T-helper 17 cell (primary cell): ENCODE measurements around the gene GIGYF2. TPM values are rescaled to one million over a fixed set of nuclear protein-coding genes. Genes with fewer than 3 reads are reported as not detected.
A peak's percentile ranks its signal among the peaks of the same experiment; 100 is the strongest.

Experiments
- ATAC-seq: fragments of 150-1000 bp; cut with Tn5 transposase; 2 replicates; pipeline ENCODE4 v1.10.0; 2021; ENCODE audit warnings: mild to moderate bottlenecking, moderate library complexity
- DNase-seq, 3 donors: peaks; one replicate each; pipeline versions ENCODE4 v3.0.0 to v3.0.0-alpha.2; 2020 to 2021
- H3K9me3 ChIP-seq: one replicate; pipeline ENCODE4 v1.7.0; 2013; ENCODE audit warnings: low read length, mild to moderate bottlenecking; ENCODE audit not compliant: control insufficient read depth, poor library complexity, severe bottlenecking
- H3K27ac Mint-ChIP-seq: one replicate; pipeline ENCODE4 v1.8.0; 2022; ENCODE audit warnings: mild to moderate bottlenecking, moderate library complexity, mixed read lengths
- H3K27me3 Mint-ChIP-seq: one replicate; pipeline ENCODE4 v1.8.0; 2022; ENCODE audit warnings: mixed read lengths
- H3K36me3 Mint-ChIP-seq: one replicate; pipeline ENCODE4 v1.8.0; 2022; ENCODE audit warnings: low read depth, mixed read lengths
- H3K4me1 Mint-ChIP-seq: one replicate; pipeline ENCODE4 v1.8.0; 2022; ENCODE audit warnings: mild to moderate bottlenecking, mixed read lengths
- H3K4me3 Mint-ChIP-seq: one replicate; pipeline ENCODE4 v1.8.0; 2022; ENCODE audit warnings: mild to moderate bottlenecking, moderate library complexity, mixed read lengths
- total RNA-seq, 4 donors: library from RNA in 2 of 4; stranded (reverse) in 2 of 4; gene quantifications; one replicate each; pipeline ENCODE4 v1.2.3 and lab custom pipeline; 2022 to 2026

GIGYF2 gene
- total RNA-seq, 2 donors from 2014 or later: 55.9 to 62.9 TPM

- DNase-seq (no peak), ATAC-seq (no peak)
- H3K4me1 Mint-ChIP-seq: peaks cover 5% of the 10 kb centered on the region
- H3K27ac Mint-ChIP-seq: no peak overlapping the region
- H3K27me3 Mint-ChIP-seq: no peaks in the 10 kb centered on the region
- no peaks in the 10 kb centered on the region for H3K9me3 ChIP-seq
- H3K36me3 Mint-ChIP-seq: peaks cover 11% of the 10 kb centered on the region
- H3K4me3 Mint-ChIP-seq: no peak overlapping the region
These were observed 118.4 kb downstream of the GIGYF2 start for GRCh38 chr2:232815569-232815968.

DNA sequence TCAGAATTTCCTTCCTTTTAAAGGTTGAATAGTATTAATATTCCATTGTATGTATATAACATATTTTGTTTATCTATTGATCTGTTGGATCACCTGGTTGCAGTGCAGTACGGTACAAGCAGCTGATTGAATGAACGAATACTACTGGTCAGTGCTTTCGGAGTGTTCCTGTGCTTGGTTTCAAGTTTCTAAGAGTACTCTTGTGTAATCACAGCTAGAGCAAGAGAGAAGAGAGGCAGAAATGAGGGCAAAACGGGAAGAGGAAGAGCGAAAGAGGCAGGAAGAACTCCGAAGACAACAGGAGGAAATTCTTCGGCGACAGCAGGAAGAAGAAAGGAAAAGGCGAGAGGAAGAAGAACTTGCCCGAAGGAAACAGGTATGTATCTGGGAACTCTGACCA lies 119.5 kb downstream of the GIGYF2 start:
- no peaks in the 10 kb centered on the region for H3K27me3 Mint-ChIP-seq
- H3K27ac Mint-ChIP-seq: no peak overlapping the region
- DNase-seq: no peak
- no peaks in the 10 kb centered on the region for H3K9me3 ChIP-seq
- peaks cover 7% of the 10 kb centered on the region for H3K4me1 Mint-ChIP-seq
- H3K36me3 Mint-ChIP-seq: peaks cover 11% of the 10 kb centered on the region
- ATAC-seq: no peak
- no peak overlapping the region for H3K4me3 Mint-ChIP-seq

DNA sequence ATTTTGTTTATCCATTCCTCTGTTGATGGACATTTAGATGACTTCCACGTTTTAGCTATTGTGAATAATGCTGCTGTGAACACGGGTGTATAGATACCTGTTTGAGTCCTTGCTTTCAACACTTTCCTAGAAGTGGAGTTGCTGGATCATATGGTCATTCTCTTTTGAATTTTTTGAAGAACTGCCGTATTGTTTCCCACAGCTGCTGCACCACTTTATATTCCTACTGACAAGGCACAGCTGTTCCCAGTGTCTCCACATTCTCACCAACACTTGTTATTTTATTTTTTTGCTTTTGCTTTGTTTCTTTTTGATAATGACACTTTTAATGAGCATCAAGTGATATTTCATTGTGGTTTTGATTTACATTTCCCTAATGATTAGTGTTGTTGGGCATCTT lies 120.6 kb downstream of the GIGYF2 start:
- H3K9me3 ChIP-seq: no peaks in the 10 kb centered on the region
- Mint-ChIP-seq H3K4me3 (no peak overlapping the region), H3K4me1 (peaks cover 7% of the 10 kb centered on the region), H3K27me3 (no peaks in the 10 kb centered on the region), H3K27ac (no peak overlapping the region), H3K36me3 (peaks cover 11% of the 10 kb centered on the region)
- ATAC-seq (no peak), DNase-seq (no peak)

DNA sequence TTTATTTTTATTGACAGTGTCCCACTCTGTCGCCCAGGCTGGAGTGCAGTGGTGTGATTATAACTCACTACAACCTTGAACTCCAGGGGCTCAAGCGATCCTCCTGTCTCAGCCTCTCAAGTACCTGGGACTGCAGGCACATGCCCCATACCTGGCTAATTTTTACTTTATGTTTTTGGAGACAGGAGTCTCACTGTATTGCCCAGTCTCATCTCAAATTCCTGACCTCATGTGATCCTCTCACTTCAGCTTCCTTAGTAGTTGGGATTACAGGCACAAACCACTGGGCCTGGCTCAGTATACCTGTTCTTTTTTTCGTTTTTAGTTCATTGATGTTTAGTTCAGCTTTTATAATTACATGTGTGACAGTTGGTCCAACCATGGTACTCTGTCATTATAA lies 132.9 kb downstream of the GIGYF2 start:
- no peaks in the 10 kb centered on the region for H3K27me3 Mint-ChIP-seq
- no peaks in the 10 kb centered on the region for H3K9me3 ChIP-seq
- peaks cover 20% of the 10 kb centered on the region for H3K36me3 Mint-ChIP-seq
- no peak for ATAC-seq
- no peak for DNase-seq
- peaks cover 11% of the 10 kb centered on the region for H3K4me1 Mint-ChIP-seq
- H3K27ac Mint-ChIP-seq: no peak overlapping the region
- no peak overlapping the region for H3K4me3 Mint-ChIP-seq

DNA sequence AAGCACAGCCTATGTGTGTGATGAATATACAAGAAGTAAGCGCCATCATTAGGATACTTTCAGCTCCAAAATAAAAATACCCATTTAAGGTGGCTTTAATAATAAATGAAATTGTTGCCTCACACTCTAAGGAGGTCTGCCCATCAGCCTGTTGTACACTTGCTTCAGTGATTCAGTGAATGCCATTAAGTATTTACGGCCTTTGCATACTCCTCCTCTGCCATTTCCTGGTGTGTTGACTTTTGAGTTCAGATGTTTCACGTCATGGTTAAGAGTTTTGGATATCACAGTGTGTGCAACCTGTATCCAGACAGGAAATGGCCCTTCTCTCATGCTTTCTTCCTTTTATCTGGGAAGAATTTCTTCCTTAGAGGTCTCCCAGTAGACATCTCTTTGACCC lies 134.4 kb downstream of the GIGYF2 start:
- H3K27me3 Mint-ChIP-seq: no peaks in the 10 kb centered on the region
- H3K9me3 ChIP-seq: no peaks in the 10 kb centered on the region
- peak overlapping the region; percentile 53 for H3K27ac Mint-ChIP-seq
- peaks cover 18% of the 10 kb centered on the region for H3K36me3 Mint-ChIP-seq
- H3K4me1 Mint-ChIP-seq: peaks cover 11% of the 10 kb centered on the region
- ATAC-seq (no peak), DNase-seq (no peak)
- no peak overlapping the region for H3K4me3 Mint-ChIP-seq

DNA sequence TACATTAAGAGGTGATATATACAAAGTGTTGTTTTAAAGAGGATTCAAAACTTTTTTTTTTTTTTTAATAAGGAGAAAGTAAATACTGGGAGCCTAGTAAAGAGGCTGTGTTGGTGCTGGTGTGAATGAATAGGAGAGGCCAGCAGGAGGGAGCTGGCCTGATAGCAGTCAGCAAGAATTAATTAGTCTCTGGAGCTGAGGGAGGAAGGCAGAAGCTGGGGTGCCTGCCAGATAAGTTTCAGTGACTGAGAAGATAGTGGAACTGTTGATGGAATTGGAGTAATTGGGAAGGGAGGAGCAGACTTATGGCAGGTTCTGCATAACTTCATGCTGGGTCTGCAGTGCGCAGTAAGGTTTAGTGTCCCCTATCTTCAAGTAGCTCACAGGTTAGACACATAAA lies 136.7 kb downstream of the GIGYF2 start:
- Mint-ChIP-seq H3K27me3 (no peaks in the 10 kb centered on the region), H3K4me1 (peaks cover 26% of the 10 kb centered on the region), H3K36me3 (peaks cover 21% of the 10 kb centered on the region), H3K4me3 (peak overlapping the region; percentile 63), H3K27ac (no peak overlapping the region)
- DNase-seq (no peak), ATAC-seq (no peak)
- no peaks in the 10 kb centered on the region for H3K9me3 ChIP-seq

DNA sequence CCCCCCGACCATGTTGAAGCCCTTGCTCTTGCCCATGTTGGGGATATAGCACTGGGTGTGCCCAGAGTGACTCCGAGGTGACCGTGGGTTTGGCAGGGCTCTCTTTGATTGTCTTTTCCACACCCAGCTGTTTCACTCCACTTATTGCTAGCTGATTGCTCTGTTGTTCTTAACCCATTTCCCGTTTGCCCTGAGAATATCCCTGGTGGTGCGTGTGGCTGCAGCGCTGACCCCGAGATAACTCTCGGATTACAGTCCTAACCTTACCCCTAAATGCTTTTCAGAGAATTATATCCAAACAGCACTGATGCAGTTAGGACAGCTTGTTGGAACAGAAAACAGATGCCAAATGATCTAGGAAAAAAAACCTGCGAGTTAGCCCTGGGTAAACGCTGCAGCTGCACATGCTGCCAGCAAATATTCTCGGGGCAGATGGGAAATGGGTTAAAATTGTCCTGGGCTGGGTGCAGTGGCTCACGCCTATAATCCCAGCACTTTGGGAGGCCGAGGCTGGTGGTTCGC lies 138.6 kb downstream of the GIGYF2 start:
- peak overlapping the region; percentile 80 for H3K27ac Mint-ChIP-seq
- ATAC-seq: no peak
- peaks cover 36% of the 10 kb centered on the region for H3K4me1 Mint-ChIP-seq
- no peak overlapping the region for H3K4me3 Mint-ChIP-seq
- peaks cover 25% of the 10 kb centered on the region for H3K36me3 Mint-ChIP-seq
- no peaks in the 10 kb centered on the region for H3K27me3 Mint-ChIP-seq
- DNase-seq: no peak
- H3K9me3 ChIP-seq: no peaks in the 10 kb centered on the region

GRCh38 chr2:232836934-232837333 lies 139.8 kb downstream of the GIGYF2 start:
- Mint-ChIP-seq H3K36me3 (peaks cover 23% of the 10 kb centered on the region), H3K4me1 (peaks cover 36% of the 10 kb centered on the region), H3K27ac (peak overlapping the region; percentile 32), H3K27me3 (no peaks in the 10 kb centered on the region), H3K4me3 (peak overlapping the region; percentile 25)
- DNase-seq (no peak), ATAC-seq (no peak)
- no peaks in the 10 kb centered on the region for H3K9me3 ChIP-seq

DNA sequence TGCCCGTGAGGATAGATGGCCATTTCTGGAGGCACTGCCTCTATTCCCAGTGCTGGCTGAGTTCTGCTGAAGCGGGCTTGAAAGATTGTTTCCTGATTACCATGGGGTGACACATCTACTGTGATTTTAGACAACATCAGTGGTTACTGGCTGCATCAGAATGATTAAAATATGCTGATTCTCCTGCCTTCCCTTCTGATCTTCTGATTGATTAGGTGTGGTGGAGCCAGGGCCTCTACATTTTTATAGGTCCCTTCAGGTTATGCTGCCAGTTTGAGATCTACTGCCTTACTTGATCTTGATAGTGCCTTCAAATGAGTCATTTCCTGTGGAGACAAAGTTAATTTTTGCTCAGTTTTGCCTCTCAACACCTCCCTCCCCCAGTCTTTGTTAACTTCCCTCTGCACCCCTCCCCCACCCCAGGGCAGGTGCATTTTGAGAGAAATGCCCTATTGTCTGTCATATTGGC lies 141.3 kb downstream of the GIGYF2 start:
- H3K4me1 Mint-ChIP-seq: peaks cover 36% of the 10 kb centered on the region
- H3K36me3 Mint-ChIP-seq: peaks cover 14% of the 10 kb centered on the region
- DNase-seq (peak; percentile 14 to 46 (median 29)), ATAC-seq (peak; percentile 92)
- peak overlapping the region; percentile 72 for H3K4me3 Mint-ChIP-seq
- H3K27me3 Mint-ChIP-seq: no peaks in the 10 kb centered on the region
- H3K9me3 ChIP-seq: no peaks in the 10 kb centered on the region
- H3K27ac Mint-ChIP-seq: peak overlapping the region; percentile 89

DNA sequence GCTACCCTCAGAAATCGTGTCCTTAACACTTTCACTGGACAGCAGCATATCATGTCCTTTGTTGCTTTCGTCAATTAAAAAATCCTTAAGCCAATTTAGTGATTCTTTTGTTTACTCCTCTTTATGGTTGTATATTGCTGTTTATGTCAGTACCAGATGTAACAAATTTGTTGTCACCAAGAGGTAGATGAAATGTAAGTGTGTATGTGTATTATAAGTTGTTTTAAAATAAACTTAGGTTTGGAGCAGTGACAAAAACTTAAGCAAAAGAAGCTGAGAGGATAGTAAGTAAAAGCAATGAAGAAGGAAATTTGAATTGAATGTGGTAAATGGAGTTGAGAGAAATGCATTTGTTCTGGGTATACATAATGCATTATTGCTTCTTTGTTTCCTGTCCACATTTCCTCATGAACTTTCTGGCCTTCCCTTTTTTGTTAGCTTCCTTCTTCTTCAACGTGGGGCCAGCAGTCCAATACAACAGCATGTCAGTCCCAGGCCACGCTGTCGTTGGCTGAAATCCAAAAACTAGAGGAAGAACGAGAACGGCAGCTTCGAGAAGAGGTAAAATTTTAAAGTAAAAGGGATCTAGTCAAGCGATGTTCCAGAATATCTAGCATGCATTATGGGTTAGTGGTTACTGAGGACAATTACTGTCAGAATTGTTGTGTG lies 142.4 kb downstream of the GIGYF2 start:
- DNase-seq: no peak
- H3K27me3 Mint-ChIP-seq: no peaks in the 10 kb centered on the region
- H3K4me3 Mint-ChIP-seq: no peak overlapping the region
- no peak for ATAC-seq
- H3K9me3 ChIP-seq: no peaks in the 10 kb centered on the region
- H3K36me3 Mint-ChIP-seq: peaks cover 14% of the 10 kb centered on the region
- peak overlapping the region; percentile 39 for H3K27ac Mint-ChIP-seq
- H3K4me1 Mint-ChIP-seq: peaks cover 37% of the 10 kb centered on the region

GRCh38 chr2:232842689-232843088 lies 145.6 kb downstream of the GIGYF2 start:
- H3K4me3 Mint-ChIP-seq: no peak overlapping the region
- H3K4me1 Mint-ChIP-seq: peaks cover 30% of the 10 kb centered on the region
- DNase-seq (no peak), ATAC-seq (no peak)
- H3K27ac Mint-ChIP-seq: peak overlapping the region; percentile 54
- H3K9me3 ChIP-seq: no peaks in the 10 kb centered on the region
- no peaks in the 10 kb centered on the region for H3K27me3 Mint-ChIP-seq
- H3K36me3 Mint-ChIP-seq: peaks cover 13% of the 10 kb centered on the region

DNA sequence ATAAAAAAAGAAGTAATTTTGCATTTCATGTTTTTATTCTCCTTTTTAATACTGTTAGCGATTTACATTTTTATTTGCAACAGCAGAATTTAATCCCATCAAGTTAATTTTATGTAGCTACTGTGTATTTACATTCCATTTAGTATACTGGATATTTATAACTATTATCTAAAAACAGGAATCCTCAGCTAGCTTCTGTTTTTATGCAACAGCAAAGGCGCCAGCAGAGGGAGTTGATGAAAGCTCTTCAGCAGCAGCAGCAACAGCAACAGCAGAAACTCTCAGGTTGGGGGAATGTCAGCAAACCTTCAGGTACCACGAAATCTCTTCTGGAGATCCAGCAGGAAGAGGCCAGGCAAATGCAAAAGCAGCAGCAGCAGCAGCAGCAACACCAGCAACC lies 146.7 kb downstream of the GIGYF2 start:
- H3K9me3 ChIP-seq: no peaks in the 10 kb centered on the region
- H3K27ac Mint-ChIP-seq: peak overlapping the region; percentile 4
- peaks cover 19% of the 10 kb centered on the region for H3K4me1 Mint-ChIP-seq
- peaks cover 15% of the 10 kb centered on the region for H3K36me3 Mint-ChIP-seq
- DNase-seq (no peak), ATAC-seq (no peak)
- H3K4me3 Mint-ChIP-seq: no peak overlapping the region
- no peaks in the 10 kb centered on the region for H3K27me3 Mint-ChIP-seq

DNA sequence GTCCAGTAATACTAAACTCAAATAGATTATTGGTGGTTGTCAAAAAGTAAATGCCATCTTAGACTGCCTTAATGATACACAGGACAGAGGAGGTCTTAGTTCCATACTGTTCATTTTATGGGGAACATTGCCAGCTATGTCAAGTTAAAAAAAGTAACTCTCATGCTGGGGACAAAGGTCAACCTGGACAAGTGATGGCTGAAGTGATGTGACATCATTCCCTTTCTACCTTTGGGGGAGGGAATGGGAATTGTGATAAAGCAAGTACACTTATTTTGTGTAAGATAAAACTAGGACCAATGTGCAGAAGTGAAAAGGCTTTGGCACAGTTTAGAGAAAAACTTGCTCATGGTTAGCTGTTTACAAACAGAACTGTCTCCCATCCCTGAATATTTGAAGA lies 148.9 kb downstream of the GIGYF2 start:
- Mint-ChIP-seq H3K36me3 (peaks cover 12% of the 10 kb centered on the region), H3K4me3 (no peak overlapping the region), H3K4me1 (peaks cover 7% of the 10 kb centered on the region), H3K27ac (no peak overlapping the region), H3K27me3 (no peaks in the 10 kb centered on the region)
- H3K9me3 ChIP-seq: no peaks in the 10 kb centered on the region
- ATAC-seq (no peak), DNase-seq (no peak)

GRCh38 chr2:232850039-232850438 lies 152.9 kb downstream of the GIGYF2 start:
- Mint-ChIP-seq H3K27ac (peak overlapping the region; percentile 16), H3K36me3 (peaks cover 12% of the 10 kb centered on the region)

More at GRCh38 chr2:232850039-232850438, 152.9 kb downstream of the GIGYF2 start:
- no peak for ATAC-seq
- H3K27me3 Mint-ChIP-seq: no peaks in the 10 kb centered on the region
- no peak overlapping the region for H3K4me3 Mint-ChIP-seq
- H3K9me3 ChIP-seq: no peaks in the 10 kb centered on the region
- H3K4me1 Mint-ChIP-seq: peaks cover 5% of the 10 kb centered on the region
- DNase-seq: no peak
